ENCODE data around the gene COBL. TPM values are rescaled to one million over a fixed set of nuclear protein-coding genes. Genes with fewer than 3 reads are reported as not detected.

Gene COBL
- total RNA-seq, 1 donor = not detected

GRCh38 chr7:51312951-51313737 lies 3.5 kb downstream of the COBL start:
- DNase-seq (ENCODE audit: low read depth) = no peak
- TF ChIP-seq CTCF (IDR thresholded peaks at IDR 0.05; ENCODE audit: insufficient read depth, low read length) = no peak
- no peak overlapping the region for H3K4me3 ChIP-seq (ENCODE audit: low read depth, low read length)

- no peak for DNase-seq (ENCODE audit: low read depth)
- TF ChIP-seq CTCF (IDR thresholded peaks at IDR 0.05; ENCODE audit: insufficient read depth, low read length) = no peak
- no peak overlapping the region for H3K4me3 ChIP-seq (ENCODE audit: low read depth, low read length)
Observed at GRCh38 chr7:51311166-51311565, 5.4 kb downstream of the COBL start.

DNA sequence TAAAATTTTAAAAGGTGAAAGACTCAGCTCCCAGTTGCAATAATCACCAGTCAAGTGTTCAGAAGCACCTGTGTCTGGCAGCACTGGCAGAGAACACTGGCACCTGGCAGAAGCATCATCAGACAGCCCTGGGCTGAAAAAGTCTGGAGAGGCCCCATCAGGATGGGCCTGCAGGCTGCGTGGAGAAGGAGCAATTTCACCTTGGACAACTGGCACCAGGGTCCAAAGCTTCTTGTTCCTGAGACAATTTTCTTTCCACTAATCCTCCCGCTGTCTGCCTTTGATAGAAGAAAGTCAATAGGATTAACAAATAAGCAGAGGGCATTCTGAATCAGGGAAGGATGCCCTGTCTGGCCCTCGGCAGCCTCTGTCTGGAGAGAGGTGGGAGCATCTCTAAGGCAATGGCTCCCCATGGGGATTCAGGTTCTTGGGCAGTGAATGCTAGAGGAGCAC lies 6.5 kb downstream of the COBL start:
- no peak for DNase-seq (ENCODE audit: low read depth)
- H3K4me3 ChIP-seq (ENCODE audit: low read depth, low read length) = no peak overlapping the region
- no peak for TF ChIP-seq CTCF (IDR thresholded peaks at IDR 0.05; ENCODE audit: insufficient read depth, low read length)

GRCh38 chr7:51309361-51310130 lies 7.1 kb downstream of the COBL start:
- DNase-seq (ENCODE audit: low read depth) = no peak
- no peak overlapping the region for H3K4me3 ChIP-seq (ENCODE audit: low read depth, low read length)
- TF ChIP-seq CTCF (IDR thresholded peaks at IDR 0.05; ENCODE audit: insufficient read depth, low read length) = no peak

DNA sequence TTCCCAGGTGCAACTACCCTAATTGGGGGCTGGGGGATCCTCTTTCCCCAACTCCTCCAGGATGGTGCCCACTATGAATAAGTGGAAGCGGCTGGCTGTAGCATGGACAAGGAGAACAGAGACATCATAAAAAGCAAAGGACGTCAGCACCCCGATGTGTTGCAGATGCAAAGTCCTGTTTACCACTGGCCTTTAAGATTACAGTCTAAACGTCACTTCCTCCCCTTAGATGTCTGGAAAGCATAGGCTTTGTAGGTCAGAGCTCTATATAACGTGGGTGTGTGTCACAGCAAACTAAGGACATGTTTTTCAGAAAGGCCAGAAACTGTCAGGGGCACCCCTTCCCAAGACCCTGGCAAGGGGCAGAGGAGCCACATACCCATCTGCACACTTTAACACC lies 7.9 kb downstream of the COBL start:
- no peak overlapping the region for H3K4me3 ChIP-seq (ENCODE audit: low read depth, low read length)
- DNase-seq (ENCODE audit: low read depth) = no peak
- no peak for TF ChIP-seq CTCF (IDR thresholded peaks at IDR 0.05; ENCODE audit: insufficient read depth, low read length)

DNA sequence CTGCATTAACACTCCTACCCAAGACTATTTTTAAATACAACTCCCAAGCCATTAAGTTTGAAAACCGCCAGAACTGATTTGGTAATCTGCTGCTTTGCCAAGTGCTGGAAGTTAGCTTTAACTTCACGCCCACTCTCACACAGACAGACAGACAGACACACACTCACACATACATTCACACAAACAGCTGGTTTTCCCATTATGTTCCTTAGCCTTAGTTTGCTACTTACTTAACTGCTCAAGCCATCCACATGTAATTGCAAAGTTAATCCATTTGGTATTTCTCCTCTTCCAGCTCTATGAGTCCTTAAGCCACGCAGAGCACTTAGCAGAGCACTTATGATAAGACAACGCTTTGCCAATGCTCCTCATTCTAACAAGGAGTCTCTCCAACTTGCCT lies 8.3 kb downstream of the COBL start:
- no peak overlapping the region for H3K4me3 ChIP-seq (ENCODE audit: low read depth, low read length)
- TF ChIP-seq CTCF (IDR thresholded peaks at IDR 0.05; ENCODE audit: insufficient read depth, low read length) = no peak
- no peak for DNase-seq (ENCODE audit: low read depth)
